MCF 10A (cell line): Measurements from ENCODE around the gene GRIP1. TPM values are rescaled to one million over a fixed set of nuclear protein-coding genes. Genes with fewer than 3 reads are reported as not detected.

Source experiments
- BruUV-seq: library from RNA; stranded (reverse); fragments of 400-500 nt; replicated peaks from 2 replicates; lab custom pipeline; 2021; lab: Mats Ljungman, UMichigan
- CTCF ChIA-PET: fragments of 300-600 bp; sonication (Branson Sonifier 250); formaldehyde crosslinking; extraction: SDS; loops from one replicate; lab custom pipeline; 2021; ENCODE audit warnings: antibody characterized with exemption, inconsistent platforms; lab: Yijun Ruan, JAX
- POLR2A ChIA-PET: fragments of 300-600, 350-650 bp; sonication (Branson Sonifier 250); formaldehyde crosslinking; extraction: SDS; loops from one replicate; lab custom pipeline; 2020; ENCODE audit warnings: antibody characterized with exemption, inconsistent platforms; lab: Yijun Ruan, JAX
- DNase-seq: peaks from one replicate; pipeline ENCODE4 v3.0.0-alpha.2; 2018; ENCODE audit not compliant: unreplicated experiment
- H3K27ac Mint-ChIP-seq: one replicate; pipeline ENCODE4 v1.8.0; 2022; ENCODE audit warnings: mild to moderate bottlenecking, low read depth, mixed read lengths; ENCODE audit not compliant: unreplicated experiment
- H3K27me3 Mint-ChIP-seq: one replicate; pipeline ENCODE4 v1.8.0; 2022; ENCODE audit warnings: mixed read lengths; ENCODE audit not compliant: insufficient read depth, unreplicated experiment
- H3K36me3 Mint-ChIP-seq: one replicate; pipeline ENCODE4 v1.8.0; 2022; ENCODE audit warnings: mild to moderate bottlenecking, moderate library complexity, mixed read lengths; ENCODE audit not compliant: insufficient read depth, unreplicated experiment
- H3K4me1 Mint-ChIP-seq: one replicate; pipeline ENCODE4 v1.8.0; 2022; ENCODE audit warnings: mixed read lengths; ENCODE audit not compliant: insufficient read depth, unreplicated experiment
- H3K4me3 Mint-ChIP-seq: one replicate; pipeline ENCODE4 v1.8.0; 2022; ENCODE audit warnings: mild to moderate bottlenecking, moderate library complexity, mixed read lengths; ENCODE audit not compliant: unreplicated experiment
- H3K9me3 Mint-ChIP-seq: one replicate; pipeline ENCODE4 v1.8.0; 2022; ENCODE audit warnings: mixed read lengths; ENCODE audit not compliant: unreplicated experiment
- intact Hi-C: fragments of 100-400 bp; cut with micrococcal nuclease; formaldehyde crosslinking; loops from 2 replicates; pipeline ENCODE4 v1.14.1; 2022
- total RNA-seq: library from RNA; stranded (reverse); gene quantifications from 2 replicates; pipeline ENCODE4 v1.2.3, GENCODE V29; 2022
- TF ChIP-seq, protein P1 (sequence below): fragments of 200-600 bp; IDR thresholded peaks from one replicate; pipeline ENCODE4 v1.8.0; 2022; ENCODE audit warnings: antibody characterized with exemption, mild to moderate bottlenecking; ENCODE audit not compliant: unreplicated experiment

Gene GRIP1
- total RNA-seq, 1 experiment from 2014 or later: 8.2 TPM

DNA sequence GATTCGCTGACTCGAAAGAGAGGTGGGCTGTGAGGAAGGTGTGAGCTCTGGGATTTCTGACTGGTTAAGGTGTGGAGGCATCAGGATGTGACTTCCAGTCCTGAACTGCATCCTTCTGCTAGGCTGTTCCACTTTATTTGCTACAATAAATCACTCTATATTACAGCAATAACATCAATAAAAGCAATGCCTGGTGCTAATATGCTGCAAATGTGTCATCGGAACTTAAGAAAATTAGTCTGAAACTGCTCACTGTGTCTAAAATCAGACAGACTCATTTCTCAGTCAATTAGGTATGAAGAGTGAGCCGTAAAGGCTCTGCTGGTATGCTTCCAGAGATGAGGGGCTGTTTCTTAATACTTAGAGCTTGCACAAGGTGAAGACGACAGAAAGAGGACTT, 250.0 kb downstream of the GRIP1 start:
- H3K4me1 Mint-ChIP-seq: no peaks in the 10 kb centered on the region
- no peak for DNase-seq
- no peak overlapping the region for H3K27ac Mint-ChIP-seq
- H3K4me3 Mint-ChIP-seq: no peak overlapping the region
- POLR2A ChIA-PET: no interaction called here
- CTCF ChIA-PET: no interaction called here
- no TSS peak for BruUV-seq
- TF ChIP-seq, protein P1, sequence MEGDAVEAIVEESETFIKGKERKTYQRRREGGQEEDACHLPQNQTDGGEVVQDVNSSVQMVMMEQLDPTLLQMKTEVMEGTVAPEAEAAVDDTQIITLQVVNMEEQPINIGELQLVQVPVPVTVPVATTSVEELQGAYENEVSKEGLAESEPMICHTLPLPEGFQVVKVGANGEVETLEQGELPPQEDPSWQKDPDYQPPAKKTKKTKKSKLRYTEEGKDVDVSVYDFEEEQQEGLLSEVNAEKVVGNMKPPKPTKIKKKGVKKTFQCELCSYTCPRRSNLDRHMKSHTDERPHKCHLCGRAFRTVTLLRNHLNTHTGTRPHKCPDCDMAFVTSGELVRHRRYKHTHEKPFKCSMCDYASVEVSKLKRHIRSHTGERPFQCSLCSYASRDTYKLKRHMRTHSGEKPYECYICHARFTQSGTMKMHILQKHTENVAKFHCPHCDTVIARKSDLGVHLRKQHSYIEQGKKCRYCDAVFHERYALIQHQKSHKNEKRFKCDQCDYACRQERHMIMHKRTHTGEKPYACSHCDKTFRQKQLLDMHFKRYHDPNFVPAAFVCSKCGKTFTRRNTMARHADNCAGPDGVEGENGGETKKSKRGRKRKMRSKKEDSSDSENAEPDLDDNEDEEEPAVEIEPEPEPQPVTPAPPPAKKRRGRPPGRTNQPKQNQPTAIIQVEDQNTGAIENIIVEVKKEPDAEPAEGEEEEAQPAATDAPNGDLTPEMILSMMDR: no peak
- intact Hi-C loops: no loop called here
- no peaks in the 10 kb centered on the region for H3K36me3 Mint-ChIP-seq
- H3K27me3 Mint-ChIP-seq: no peaks in the 10 kb centered on the region
- no peaks in the 10 kb centered on the region for H3K9me3 Mint-ChIP-seq

DNA sequence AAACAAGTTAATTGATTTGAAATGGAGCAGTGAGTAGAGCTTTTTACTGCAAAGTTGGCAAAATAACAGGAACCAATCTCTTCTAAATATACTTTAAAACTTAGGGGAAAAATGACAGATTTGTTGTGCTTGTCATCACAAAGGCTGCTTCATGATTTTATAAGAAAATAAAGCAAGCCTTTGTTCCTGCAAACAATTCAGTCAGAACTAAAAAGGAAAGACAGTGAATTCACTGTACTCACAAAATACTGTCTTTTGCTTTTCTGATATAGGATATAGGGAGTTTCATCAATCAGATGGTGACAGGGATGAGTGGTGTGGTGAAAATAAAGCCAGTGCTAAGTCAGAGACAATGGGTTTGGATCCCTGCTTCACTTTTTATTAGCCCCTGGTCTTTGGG, 250.6 kb downstream of the GRIP1 start:
- DNase-seq: no peak
- no peaks in the 10 kb centered on the region for H3K36me3 Mint-ChIP-seq
- TF ChIP-seq, protein P1: no peak
- intact Hi-C loops: no loop called here
- BruUV-seq: no TSS peak
- POLR2A ChIA-PET: no interaction called here
- no peaks in the 10 kb centered on the region for H3K27me3 Mint-ChIP-seq
- no peak overlapping the region for H3K4me3 Mint-ChIP-seq
- H3K27ac Mint-ChIP-seq: no peak overlapping the region
- H3K9me3 Mint-ChIP-seq: no peaks in the 10 kb centered on the region
- no peaks in the 10 kb centered on the region for H3K4me1 Mint-ChIP-seq
- CTCF ChIA-PET: interaction anchor here (0.7 kb wide), 1 partner anchor 111 kb away, joined by 3 read pairs; no protein-coding TSS in a partner anchor

DNA sequence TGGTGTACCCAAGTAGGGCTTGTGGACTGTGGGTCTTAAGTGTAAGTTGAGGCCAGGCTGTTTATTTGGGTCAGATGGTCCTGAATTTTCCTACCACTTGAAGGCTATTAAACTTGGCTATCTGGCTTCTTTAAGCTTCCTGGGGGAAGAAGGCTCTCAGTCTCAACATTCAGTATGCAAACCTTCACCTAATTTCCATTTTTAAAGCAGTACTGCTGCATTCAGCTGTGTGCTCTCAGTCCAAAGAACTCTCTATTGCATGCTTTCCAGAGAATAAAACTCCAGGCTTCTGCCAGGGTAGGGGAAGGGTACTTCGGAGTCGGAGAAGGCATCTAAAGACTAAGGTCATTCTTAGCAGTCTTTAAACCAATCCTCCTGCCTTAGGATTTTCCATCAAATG, 252.2 kb downstream of the GRIP1 start:
- POLR2A ChIA-PET: no interaction called here
- BruUV-seq: no TSS peak
- no peak overlapping the region for H3K4me3 Mint-ChIP-seq
- CTCF ChIA-PET: interaction anchor here (0.7 kb wide), 1 partner anchor 156 kb away, joined by 3 read pairs; no protein-coding TSS in a partner anchor
- DNase-seq: no peak
- H3K36me3 Mint-ChIP-seq: no peaks in the 10 kb centered on the region
- intact Hi-C loops: no loop called here
- no peaks in the 10 kb centered on the region for H3K9me3 Mint-ChIP-seq
- no peak overlapping the region for H3K27ac Mint-ChIP-seq
- H3K4me1 Mint-ChIP-seq: no peaks in the 10 kb centered on the region
- H3K27me3 Mint-ChIP-seq: no peaks in the 10 kb centered on the region
- TF ChIP-seq, protein P1: no peak

DNA sequence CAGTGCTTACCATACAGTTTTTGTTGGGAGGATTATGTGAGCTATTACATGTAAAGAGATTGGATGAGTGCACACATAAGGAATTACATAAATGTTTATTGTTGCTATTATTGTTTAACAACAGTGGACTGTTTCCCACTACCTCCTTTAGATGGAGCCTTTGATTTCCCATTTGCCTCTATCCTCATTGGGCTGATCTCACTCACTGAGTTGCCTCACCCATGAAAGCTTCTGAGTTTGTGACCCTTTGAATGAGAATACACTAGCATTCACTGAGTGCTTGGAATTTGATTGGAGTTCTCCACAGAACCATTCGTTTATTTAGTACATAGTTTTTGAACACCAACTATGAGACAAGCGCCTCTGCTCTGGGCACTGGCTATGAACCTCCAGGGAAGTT, 255.6 kb downstream of the GRIP1 start:
- CTCF ChIA-PET: interaction anchor here (0.7 kb wide), 1 partner anchor 15 kb away, joined by 3 read pairs; no protein-coding TSS in a partner anchor
- no TSS peak for BruUV-seq
- intact Hi-C loops: no loop called here

More for the DNA sequence above, 255.6 kb downstream of the GRIP1 start:
- H3K27ac Mint-ChIP-seq: no peak overlapping the region
- H3K4me3 Mint-ChIP-seq: no peak overlapping the region
- no peaks in the 10 kb centered on the region for H3K9me3 Mint-ChIP-seq
- H3K4me1 Mint-ChIP-seq: no peaks in the 10 kb centered on the region
- POLR2A ChIA-PET: no interaction called here
- no peaks in the 10 kb centered on the region for H3K27me3 Mint-ChIP-seq
- TF ChIP-seq, protein P1: no peak
- H3K36me3 Mint-ChIP-seq: no peaks in the 10 kb centered on the region
- no peak for DNase-seq
